GM18526 (cell line): Measurements from ENCODE around the gene NIP7.

Experiments
- POLR2A ChIP-seq: IDR thresholded peaks from 3 replicates; pipeline ENCODE4 v1.6.1; 2011; ENCODE audit not compliant: insufficient read length; ENCODE audit errors: extremely low read depth

NIP7 gene

DNA sequence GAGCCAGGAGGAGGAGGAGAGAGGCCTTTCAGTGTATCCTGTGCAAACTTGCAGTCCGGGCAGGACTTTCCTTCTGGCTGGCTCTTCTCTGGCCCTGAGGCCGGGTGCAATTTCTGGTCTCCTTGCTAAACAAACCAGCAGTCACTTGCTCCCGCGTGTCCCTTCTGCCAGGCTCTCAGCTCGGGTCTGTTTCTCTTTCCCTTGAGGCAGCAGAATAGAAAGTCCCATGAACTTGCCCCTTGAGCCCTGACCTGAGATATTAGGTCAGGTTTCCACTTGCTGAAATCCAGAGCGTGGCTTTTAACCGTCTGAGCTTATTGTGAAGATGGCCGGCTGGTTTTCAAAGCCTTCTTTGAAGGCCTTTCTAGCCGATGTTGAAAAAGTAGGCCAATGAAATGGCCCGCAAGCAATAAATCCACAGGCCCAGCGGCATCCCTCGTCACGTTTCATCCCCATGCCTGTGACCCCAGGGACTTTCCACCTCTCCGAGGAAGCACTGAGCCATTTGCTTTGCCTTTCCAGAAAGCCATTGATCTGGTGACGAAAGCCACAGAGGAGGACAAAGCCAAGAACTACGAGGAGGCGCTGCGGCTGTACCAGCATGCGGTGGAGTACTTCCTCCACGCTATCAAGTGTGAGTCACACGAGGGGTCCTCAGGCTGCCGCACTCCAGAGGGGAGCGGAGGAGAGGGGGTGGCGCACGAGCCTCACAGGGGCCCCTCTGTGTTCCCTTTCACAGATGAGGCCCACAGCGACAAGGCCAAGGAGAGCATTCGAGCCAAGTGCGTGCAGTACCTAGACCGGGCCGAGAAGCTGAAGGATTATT, 23.9 kb upstream of the NIP7 start:
- TF ChIP-seq POLR2A = no peak

- no peak for TF ChIP-seq POLR2A
Measured at GRCh38 chr16:69316595-69317034, 23.0 kb upstream of the NIP7 start.

GRCh38 chr16:69318177-69318910, 21.2 kb upstream of the NIP7 start:
- no peak for TF ChIP-seq POLR2A

GRCh38 chr16:69318911-69319289, 20.7 kb upstream of the NIP7 start:
- TF ChIP-seq POLR2A = no peak

DNA sequence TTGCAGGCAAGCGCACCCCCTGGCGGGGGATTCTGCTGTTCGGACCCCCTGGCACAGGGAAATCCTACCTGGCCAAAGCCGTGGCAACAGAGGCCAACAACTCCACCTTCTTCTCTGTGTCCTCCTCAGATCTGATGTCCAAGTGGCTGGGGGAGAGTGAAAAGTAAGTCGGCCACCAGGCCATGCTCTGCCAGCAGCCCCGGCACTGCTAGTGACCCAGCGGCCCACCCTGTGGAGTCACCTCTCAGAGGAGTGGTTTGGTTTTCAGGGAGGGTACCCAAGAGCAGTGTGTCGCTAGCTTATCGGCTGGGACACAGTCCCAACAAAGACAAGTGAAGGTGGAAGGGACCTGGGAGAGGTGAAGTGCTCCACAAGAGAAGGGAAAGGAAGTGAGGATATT, 20.2 kb upstream of the NIP7 start:
- TF ChIP-seq POLR2A = no peak

GRCh38 chr16:69319826-69320739, 19.5 kb upstream of the NIP7 start:
- no peak for TF ChIP-seq POLR2A

GRCh38 chr16:69320740-69321073, 18.9 kb upstream of the NIP7 start:
- no peak for TF ChIP-seq POLR2A

GRCh38 chr16:69321080-69321479, 18.5 kb upstream of the NIP7 start:
- TF ChIP-seq POLR2A = no peak

DNA sequence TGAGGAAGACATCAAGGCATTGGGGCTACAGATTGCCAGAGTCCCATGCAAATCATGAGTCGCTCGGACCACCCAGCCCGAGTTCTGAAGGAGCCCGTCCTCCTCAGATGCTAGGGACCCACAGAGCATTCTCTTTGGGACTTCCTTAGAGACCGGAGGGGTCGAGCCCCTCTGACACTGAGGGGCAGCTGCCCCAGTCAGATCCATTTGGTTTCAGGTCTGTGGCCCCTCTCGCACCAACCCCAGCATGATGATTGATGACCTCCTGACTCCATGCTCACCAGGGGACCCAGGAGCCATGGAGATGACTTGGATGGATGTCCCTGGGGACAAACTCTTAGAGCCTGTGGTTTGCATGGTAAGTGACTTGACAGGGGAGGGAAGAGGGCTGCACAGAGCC, 17.2 kb upstream of the NIP7 start:
- TF ChIP-seq POLR2A = no peak

GRCh38 chr16:69323415-69323814, 16.2 kb upstream of the NIP7 start:
- no peak for TF ChIP-seq POLR2A

DNA sequence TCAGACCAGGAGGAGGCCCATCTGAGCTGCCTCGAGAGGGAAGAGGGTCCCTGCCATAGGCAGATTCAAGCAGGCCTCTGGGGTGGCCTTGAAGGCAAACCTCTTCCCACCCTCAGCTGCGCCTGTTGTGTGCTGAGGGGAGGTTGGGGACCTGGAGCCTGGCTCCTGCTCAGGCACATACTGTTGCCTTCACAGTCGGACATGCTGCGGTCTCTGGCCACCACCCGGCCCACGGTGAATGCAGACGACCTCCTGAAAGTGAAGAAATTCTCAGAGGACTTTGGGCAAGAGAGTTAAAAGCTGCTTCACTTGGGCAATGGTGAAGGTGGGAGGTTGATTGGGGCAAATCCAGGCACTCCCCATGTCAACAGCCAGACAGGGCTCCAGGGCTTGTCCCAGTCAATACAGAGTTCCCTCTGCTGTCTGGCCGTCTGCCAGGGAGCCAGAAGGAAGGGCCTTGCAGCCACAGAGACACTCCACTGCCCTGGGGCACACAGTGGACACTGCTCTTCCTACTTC, 15.5 kb upstream of the NIP7 start:
- TF ChIP-seq POLR2A = no peak

- TF ChIP-seq POLR2A = no peak
Measured at GRCh38 chr16:69324585-69325253, 14.9 kb upstream of the NIP7 start.

GRCh38 chr16:69325784-69326171, 13.8 kb upstream of the NIP7 start:
- TF ChIP-seq POLR2A = no peak

DNA sequence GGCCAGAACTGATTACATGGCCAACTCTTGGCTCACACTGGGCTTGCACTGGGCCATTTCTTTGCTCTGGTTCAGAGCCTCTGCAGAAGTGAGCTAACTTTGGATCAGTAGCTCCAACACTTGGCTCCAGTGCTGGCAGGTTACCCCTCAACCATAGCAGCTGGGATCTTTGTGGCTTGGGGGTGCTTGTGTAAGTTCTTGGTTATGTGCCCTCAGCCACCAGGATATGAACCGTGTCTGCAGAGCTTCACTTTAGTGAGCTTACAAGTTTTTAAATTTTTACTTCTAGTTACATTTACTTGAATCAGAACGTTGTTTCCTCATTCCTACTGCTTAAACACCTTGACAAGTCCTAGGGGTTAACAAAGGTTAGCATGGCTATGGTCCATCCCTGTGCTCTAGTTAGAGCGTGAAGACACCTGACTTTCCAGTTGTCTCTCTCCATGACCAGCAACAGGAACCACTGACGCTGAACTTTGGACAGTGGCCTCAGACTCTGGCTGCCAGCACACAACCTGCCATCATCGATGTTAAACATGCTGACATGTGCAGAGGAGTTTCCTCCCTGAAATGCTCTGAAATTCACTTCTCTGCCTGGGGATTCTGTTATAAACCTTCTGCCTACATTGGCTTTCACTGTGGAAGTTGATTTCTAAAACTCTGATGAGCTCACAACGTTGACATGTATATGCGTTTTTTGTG, 13.2 kb upstream of the NIP7 start:
- no peak for TF ChIP-seq POLR2A
